COLO668 (cell line): Measurements from ENCODE around the gene ALG3.

Experiments
- DNase-seq: peaks from one replicate; lab custom pipeline; 2025; ENCODE audit not compliant: unreplicated experiment; lab: John Stamatoyannopoulos, UW

ALG3 gene

GRCh38 chr3:184198509-184198908, 50.3 kb downstream of the ALG3 start:
- no peak for DNase-seq

DNA sequence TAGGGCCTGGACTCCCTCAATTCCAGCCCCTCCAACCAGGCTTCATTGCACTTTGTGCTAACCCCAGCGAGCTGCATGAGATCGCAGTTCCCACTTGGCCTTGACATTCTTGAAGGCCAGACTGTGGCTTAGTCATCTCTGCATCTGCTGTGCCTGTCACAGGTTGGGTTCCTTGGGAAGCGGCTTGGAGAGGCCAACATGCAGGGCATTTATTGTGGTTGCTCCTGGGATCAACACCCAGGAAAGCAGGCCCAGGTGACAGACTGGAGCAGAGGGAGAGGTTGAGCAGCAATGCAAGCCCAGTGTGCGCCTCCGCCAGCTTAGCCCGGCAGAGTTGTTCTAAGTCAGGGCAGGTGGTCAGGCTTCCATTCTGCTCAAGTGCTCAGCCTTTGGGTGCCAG, 52.2 kb downstream of the ALG3 start:
- DNase-seq = peak; percentile 14

GRCh38 chr3:184193991-184194539, 54.7 kb downstream of the ALG3 start:
- no peak for DNase-seq

GRCh38 chr3:184192889-184193288, 55.9 kb downstream of the ALG3 start:
- no peak for DNase-seq
